ENCODE data around the gene GNB4. TPM values are rescaled to one million over a fixed set of nuclear protein-coding genes. Genes with fewer than 3 reads are reported as not detected.

The GNB4 gene
- total RNA-seq, 1 donor from 2014 or later, result 1.4 TPM

DNA sequence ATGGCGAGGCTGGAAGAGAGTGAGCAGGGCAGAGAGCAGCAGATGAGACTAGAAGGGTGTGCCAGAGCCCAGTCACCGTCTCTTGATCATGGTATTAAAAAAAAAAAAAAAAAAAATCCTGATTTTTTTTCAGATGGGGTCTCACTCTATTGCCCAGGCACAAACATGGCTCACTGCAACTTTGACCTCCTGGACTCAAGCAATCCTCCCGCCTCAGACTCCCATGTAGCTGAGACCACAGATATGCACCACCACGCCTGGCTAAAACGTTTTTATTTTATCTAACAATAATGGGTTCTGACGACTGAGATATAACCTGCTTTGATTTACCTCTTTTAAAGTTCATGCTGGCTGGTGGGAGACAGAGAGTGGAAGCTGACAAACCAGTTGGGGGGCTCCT is 4.0 kb downstream of the GNB4 start:
- H3K4me3 Mint-ChIP-seq (ENCODE audit: low read depth), result no peak overlapping the region
- no peaks in the 10 kb centered on the region for H3K9me3 Mint-ChIP-seq (ENCODE audit: low read depth)
- H3K27ac Mint-ChIP-seq, result no peak overlapping the region
- no peaks in the 10 kb centered on the region for H3K36me3 Mint-ChIP-seq (ENCODE audit: insufficient read depth)
- no peak for DNase-seq (ENCODE audit: low spot score, unreplicated experiment)
- peaks cover 49% of the 10 kb centered on the region for H3K27me3 Mint-ChIP-seq
- TF ChIP-seq, protein P1, sequence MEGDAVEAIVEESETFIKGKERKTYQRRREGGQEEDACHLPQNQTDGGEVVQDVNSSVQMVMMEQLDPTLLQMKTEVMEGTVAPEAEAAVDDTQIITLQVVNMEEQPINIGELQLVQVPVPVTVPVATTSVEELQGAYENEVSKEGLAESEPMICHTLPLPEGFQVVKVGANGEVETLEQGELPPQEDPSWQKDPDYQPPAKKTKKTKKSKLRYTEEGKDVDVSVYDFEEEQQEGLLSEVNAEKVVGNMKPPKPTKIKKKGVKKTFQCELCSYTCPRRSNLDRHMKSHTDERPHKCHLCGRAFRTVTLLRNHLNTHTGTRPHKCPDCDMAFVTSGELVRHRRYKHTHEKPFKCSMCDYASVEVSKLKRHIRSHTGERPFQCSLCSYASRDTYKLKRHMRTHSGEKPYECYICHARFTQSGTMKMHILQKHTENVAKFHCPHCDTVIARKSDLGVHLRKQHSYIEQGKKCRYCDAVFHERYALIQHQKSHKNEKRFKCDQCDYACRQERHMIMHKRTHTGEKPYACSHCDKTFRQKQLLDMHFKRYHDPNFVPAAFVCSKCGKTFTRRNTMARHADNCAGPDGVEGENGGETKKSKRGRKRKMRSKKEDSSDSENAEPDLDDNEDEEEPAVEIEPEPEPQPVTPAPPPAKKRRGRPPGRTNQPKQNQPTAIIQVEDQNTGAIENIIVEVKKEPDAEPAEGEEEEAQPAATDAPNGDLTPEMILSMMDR (IDR thresholded peaks at IDR 0.05; ENCODE audit: unreplicated experiment), result no peak
- peaks cover 10% of the 10 kb centered on the region for H3K4me1 Mint-ChIP-seq (ENCODE audit: low read depth)

DNA sequence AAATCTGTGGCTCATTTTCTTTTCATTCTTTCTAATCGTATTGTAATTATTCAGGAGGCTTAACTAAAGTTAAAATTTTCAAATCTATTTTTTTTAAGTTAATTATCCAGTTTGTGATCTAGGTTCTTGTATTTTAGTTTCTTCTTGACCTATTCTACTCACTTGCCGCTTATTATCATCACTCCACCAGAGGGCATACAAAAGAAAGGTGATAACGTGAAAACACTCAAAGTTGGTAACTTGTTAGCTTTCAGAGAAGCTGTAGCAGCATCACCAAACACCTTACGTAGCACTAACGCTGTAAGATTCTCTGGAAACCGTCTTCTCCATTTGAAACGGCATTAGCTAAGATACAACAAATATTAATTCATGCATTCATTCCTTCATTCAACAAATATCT is 4.8 kb downstream of the GNB4 start:
- no peak overlapping the region for H3K27ac Mint-ChIP-seq
- no peaks in the 10 kb centered on the region for H3K9me3 Mint-ChIP-seq (ENCODE audit: low read depth)
- no peaks in the 10 kb centered on the region for H3K36me3 Mint-ChIP-seq (ENCODE audit: insufficient read depth)
- TF ChIP-seq, protein P1 (IDR thresholded peaks at IDR 0.05; ENCODE audit: unreplicated experiment), result peak; percentile 40
- H3K27me3 Mint-ChIP-seq, result peaks cover 42% of the 10 kb centered on the region
- H3K4me1 Mint-ChIP-seq (ENCODE audit: low read depth), result peaks cover 4% of the 10 kb centered on the region
- no peak for DNase-seq (ENCODE audit: low spot score, unreplicated experiment)
- H3K4me3 Mint-ChIP-seq (ENCODE audit: low read depth), result no peak overlapping the region

DNA sequence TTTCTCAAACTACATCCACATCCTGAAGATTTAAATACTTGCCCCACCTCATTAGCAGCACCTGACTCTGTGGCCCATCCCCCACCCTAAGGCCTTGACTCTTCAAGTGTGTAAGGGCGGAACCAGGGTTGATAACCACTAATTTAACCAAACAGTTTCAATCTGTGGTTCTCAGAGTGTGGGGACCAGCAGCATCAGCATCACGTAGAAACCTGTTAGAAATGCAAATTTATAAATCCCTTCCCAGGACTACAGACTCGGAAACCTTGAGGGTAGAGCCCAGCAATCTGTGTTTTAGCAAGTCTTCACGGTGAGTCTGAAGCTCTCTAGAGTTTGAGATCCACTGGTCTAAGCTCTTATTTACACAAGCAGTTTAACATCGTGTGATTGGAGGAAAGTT is 12.4 kb downstream of the GNB4 start:
- H3K9me3 Mint-ChIP-seq (ENCODE audit: low read depth), result no peaks in the 10 kb centered on the region
- TF ChIP-seq, protein P1 (IDR thresholded peaks at IDR 0.05; ENCODE audit: unreplicated experiment), result no peak
- no peak overlapping the region for H3K27ac Mint-ChIP-seq
- H3K4me3 Mint-ChIP-seq (ENCODE audit: low read depth), result no peak overlapping the region
- H3K4me1 Mint-ChIP-seq (ENCODE audit: low read depth), result peaks cover 1% of the 10 kb centered on the region
- DNase-seq (ENCODE audit: low spot score, unreplicated experiment), result no peak
- no peaks in the 10 kb centered on the region for H3K36me3 Mint-ChIP-seq (ENCODE audit: insufficient read depth)
- peaks cover 3% of the 10 kb centered on the region for H3K27me3 Mint-ChIP-seq

DNA sequence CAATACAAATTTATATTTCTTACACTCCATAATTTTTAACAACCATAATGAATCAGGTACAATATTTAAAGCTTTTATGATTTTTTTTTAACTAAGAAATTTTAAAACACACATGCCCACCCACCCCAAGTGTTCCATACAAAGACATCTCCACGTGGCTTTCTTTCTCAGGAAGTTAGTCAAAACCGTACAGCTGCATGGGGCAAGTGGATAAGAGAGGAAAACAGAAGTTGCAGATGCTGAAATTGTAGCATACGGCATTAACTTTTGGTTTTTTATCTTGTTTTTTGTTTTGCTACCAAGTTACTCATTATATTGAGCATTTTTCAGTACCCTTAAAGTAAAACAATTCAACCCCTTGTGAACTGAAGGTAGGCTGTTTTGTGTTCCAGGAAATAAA is 14.8 kb downstream of the GNB4 start:
- Mint-ChIP-seq H3K4me1 (ENCODE audit: low read depth) (peaks cover 1% of the 10 kb centered on the region), H3K9me3 (ENCODE audit: low read depth) (no peaks in the 10 kb centered on the region), H3K36me3 (ENCODE audit: insufficient read depth) (no peaks in the 10 kb centered on the region), H3K4me3 (ENCODE audit: low read depth) (no peak overlapping the region), H3K27ac (no peak overlapping the region), H3K27me3 (peaks cover 3% of the 10 kb centered on the region)
- TF ChIP-seq, protein P1 (IDR thresholded peaks at IDR 0.05; ENCODE audit: unreplicated experiment), result no peak
- no peak for DNase-seq (ENCODE audit: low spot score, unreplicated experiment)

DNA sequence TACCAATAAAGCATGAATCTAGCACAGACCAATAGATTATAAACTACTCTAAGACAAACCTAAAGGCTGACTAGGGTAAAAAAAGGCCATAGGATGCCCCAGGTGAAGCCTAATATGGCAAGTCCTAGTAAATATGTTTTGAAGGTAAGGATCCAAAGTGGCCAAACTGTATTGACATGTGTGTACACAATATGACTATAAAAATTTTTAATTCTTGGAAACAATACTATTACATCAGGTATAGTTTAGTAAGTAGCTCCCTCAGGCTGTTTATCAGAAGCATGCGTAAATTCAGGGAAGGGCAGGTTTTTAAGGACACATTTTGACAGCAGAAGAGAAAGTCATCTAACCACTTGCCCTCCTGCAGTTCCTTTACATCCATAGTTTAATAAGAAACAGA is 18.8 kb downstream of the GNB4 start:
- Mint-ChIP-seq H3K9me3 (ENCODE audit: low read depth) (no peaks in the 10 kb centered on the region), H3K4me3 (ENCODE audit: low read depth) (no peak overlapping the region), H3K4me1 (ENCODE audit: low read depth) (peaks cover 5% of the 10 kb centered on the region), H3K27me3 (no peaks in the 10 kb centered on the region), H3K36me3 (ENCODE audit: insufficient read depth) (no peaks in the 10 kb centered on the region), H3K27ac (no peak overlapping the region)
- TF ChIP-seq, protein P1 (IDR thresholded peaks at IDR 0.05; ENCODE audit: unreplicated experiment), result no peak
- no peak for DNase-seq (ENCODE audit: low spot score, unreplicated experiment)

All from progenitor cell of endocrine pancreas (in vitro differentiated cells).